DOHH2 (cell line): ENCODE measurements around the gene KIF26B.

Experiments
- H3F3A ChIP-seq: fragments of 200-600 bp; sonication (generic), shearing (Covaris generic); 2 replicates; pipeline ENCODE4 v1.6.0; 2016; ENCODE audit warnings: antibody characterized with exemption, mild to moderate bottlenecking; ENCODE audit not compliant: control insufficient read depth, insufficient read depth
- H3K27ac ChIP-seq: fragments of 200-600 bp; sonication (generic); 2 replicates; pipeline ENCODE4 v1.5.1; 2014; ENCODE audit warnings: low read depth, mild to moderate bottlenecking, low read length, moderate library complexity
- H3K27me3 ChIP-seq: fragments of 200-600 bp; sonication (generic); 2 replicates; pipeline ENCODE4 v1.6.1; 2014; ENCODE audit warnings: mild to moderate bottlenecking, low read length, mixed read lengths; ENCODE audit not compliant: control insufficient read depth
- H3K36me3 ChIP-seq: fragments of 200-600 bp; sonication (generic); 2 replicates; pipeline ENCODE4 v1.6.1; 2014; ENCODE audit warnings: mild to moderate bottlenecking, low read length, moderate library complexity, mixed read lengths; ENCODE audit not compliant: control insufficient read depth
- H3K4me1 ChIP-seq: fragments of 200-600 bp; sonication (generic); 2 replicates; pipeline ENCODE4 v1.6.1; 2014; ENCODE audit warnings: mild to moderate bottlenecking, low read length, mixed read lengths; ENCODE audit not compliant: control insufficient read depth
- H3K4me2 ChIP-seq: fragments of 200-600 bp; sonication (generic); 2 replicates; pipeline ENCODE4 v1.6.0; 2014; ENCODE audit warnings: mild to moderate bottlenecking, low read length, moderate library complexity
- H3K4me3 ChIP-seq: fragments of 200-600 bp; sonication (generic); 2 replicates; pipeline ENCODE4 v1.5.1; 2014; ENCODE audit warnings: mild to moderate bottlenecking, low read length, mixed read lengths
- H3K79me2 ChIP-seq: fragments of 200-600 bp; sonication (generic); 2 replicates; pipeline ENCODE4 v1.6.1; 2014; ENCODE audit warnings: mild to moderate bottlenecking, low read length, mixed read lengths; ENCODE audit not compliant: control insufficient read depth
- H3K9me2 ChIP-seq: fragments of 200-600 bp; sonication (generic); replicated peaks from 2 replicates; pipeline ENCODE4 v1.6.1; 2014; ENCODE audit warnings: mild to moderate bottlenecking, low read length, mixed read lengths; ENCODE audit not compliant: control insufficient read depth
- H3K9me3 ChIP-seq: fragments of 200-600 bp; sonication (generic); 2 replicates; pipeline ENCODE4 v1.6.1; 2014; ENCODE audit warnings: antibody characterized with exemption, low read length, mixed read lengths; ENCODE audit not compliant: control insufficient read depth, insufficient read depth
- H4K20me1 ChIP-seq: fragments of 200-600 bp; sonication (generic); 2 replicates; pipeline ENCODE4 v1.6.0; 2014; ENCODE audit warnings: low read depth, mild to moderate bottlenecking, antibody characterized with exemption, low read length, moderate library complexity; ENCODE audit not compliant: control insufficient read depth, insufficient read depth
- CTCF ChIP-seq: fragments of 200-600 bp; sonication (generic); IDR thresholded peaks from one replicate; pipeline ENCODE4 v1.5.1; 2014; ENCODE audit warnings: antibody characterized with exemption, mild to moderate bottlenecking, low read depth, low read length; ENCODE audit not compliant: poor library complexity, severe bottlenecking
- EZH2phosphoT487 ChIP-seq: fragments of 200-600 bp; sonication (generic); IDR thresholded peaks from 2 replicates; pipeline ENCODE4 v1.6.1; 2017; ENCODE audit warnings: borderline replicate concordance, mild to moderate bottlenecking, antibody characterized with exemption, low read length, moderate library complexity, mixed read lengths

Gene KIF26B

GRCh38 chr1:245154429-245155271 lies at the start of gene KIF26B:
Gene KIF26B (plus strand): TSS chr1:245154985. CDS start chr1:245155425, 440 bp downstream.
- H3K9me2 ChIP-seq = no peaks in the 10 kb centered on the region
- no peaks in the 10 kb centered on the region for H3K9me3 ChIP-seq
- H3K4me3 ChIP-seq = peak within 1 kb of the TSS; percentile 70
- no peaks in the 10 kb centered on the region for H3K79me2 ChIP-seq
- H4K20me1 ChIP-seq = no peaks in the 10 kb centered on the region
- H3K4me2 ChIP-seq = peak within 1 kb of the TSS; percentile 92
- peaks cover 67% of the 10 kb centered on the region for H3K27me3 ChIP-seq
- H3K36me3 ChIP-seq = no peaks in the 10 kb centered on the region
- H3F3A ChIP-seq = no peaks in the 10 kb centered on the region
- TF ChIP-seq CTCF (no peak), EZH2phosphoT487 (no peak)
- peaks cover 42% of the 10 kb centered on the region for H3K4me1 ChIP-seq
- H3K27ac ChIP-seq = no peak within 1 kb of the TSS

GRCh38 chr1:245105042-245105441 lies 49.7 kb upstream of the KIF26B start:
- H3F3A ChIP-seq = no peaks in the 10 kb centered on the region
- no peak overlapping the region for H3K27ac ChIP-seq
- no peaks in the 10 kb centered on the region for H3K4me1 ChIP-seq
- no peak for TF ChIP-seq CTCF
- TF ChIP-seq EZH2phosphoT487 = no peak
- no peaks in the 10 kb centered on the region for H3K36me3 ChIP-seq
- H3K27me3 ChIP-seq = no peaks in the 10 kb centered on the region
- H3K9me2 ChIP-seq = no peaks in the 10 kb centered on the region
- H4K20me1 ChIP-seq = no peaks in the 10 kb centered on the region
- H3K9me3 ChIP-seq = no peaks in the 10 kb centered on the region
- H3K79me2 ChIP-seq = no peaks in the 10 kb centered on the region
- no peak overlapping the region for H3K4me3 ChIP-seq
- H3K4me2 ChIP-seq = no peak overlapping the region

GRCh38 chr1:245105815-245106410 lies 48.9 kb upstream of the KIF26B start:
- Histone ChIP-seq H3K36me3 (no peaks in the 10 kb centered on the region), H3K9me2 (no peaks in the 10 kb centered on the region), H3K9me3 (no peaks in the 10 kb centered on the region), H3K79me2 (no peaks in the 10 kb centered on the region), H3F3A (no peaks in the 10 kb centered on the region), H3K4me2 (no peak overlapping the region), H3K27me3 (no peaks in the 10 kb centered on the region), H3K27ac (no peak overlapping the region), H4K20me1 (no peaks in the 10 kb centered on the region), H3K4me1 (no peaks in the 10 kb centered on the region), H3K4me3 (no peak overlapping the region)
- TF ChIP-seq EZH2phosphoT487 = no peak
- no peak for TF ChIP-seq CTCF
